H9 (cell line): Measurements from ENCODE around the gene RSL1D1. TPM values are rescaled to one million over a fixed set of nuclear protein-coding genes. Genes with fewer than 3 reads are reported as not detected.

ENCODE experiments used
- DNase-seq: peaks from one replicate; pipeline ENCODE4 v3.0.0-alpha.2; 2017
- H2AFZ ChIP-seq: one replicate; pipeline ENCODE4 v1.6.1; 2013; ENCODE audit warnings: mild to moderate bottlenecking, low read length, control low read depth, moderate library complexity
- H2AK5ac ChIP-seq: 2 replicates; pipeline ENCODE4 v1.6.1; 2013; ENCODE audit warnings: low read length, control low read depth, mixed read lengths; ENCODE audit not compliant: insufficient read length
- H2BK120ac ChIP-seq: one replicate; pipeline ENCODE4 v1.6.1; 2013; ENCODE audit warnings: low read depth, mild to moderate bottlenecking, low read length, control low read depth, inconsistent platforms; ENCODE audit not compliant: poor library complexity, severe bottlenecking
- H2BK12ac ChIP-seq: 2 replicates; pipeline ENCODE4 v1.6.1; 2013; ENCODE audit warnings: low read length, control low read depth, mixed read lengths, low read depth; ENCODE audit not compliant: insufficient read length
- H2BK15ac ChIP-seq: 2 replicates; pipeline ENCODE4 v1.6.1; 2013; ENCODE audit warnings: low read depth, low read length, control low read depth
- H2BK20ac ChIP-seq: one replicate; pipeline ENCODE4 v1.6.1; 2013; ENCODE audit warnings: low read depth, mild to moderate bottlenecking, low read length, control low read depth, inconsistent platforms; ENCODE audit not compliant: poor library complexity, severe bottlenecking
- H2BK5ac ChIP-seq: 2 replicates; pipeline ENCODE4 v1.6.1; 2013; ENCODE audit warnings: low read length, control low read depth, mixed read lengths; ENCODE audit not compliant: insufficient read length
- H3K14ac ChIP-seq: 2 replicates; pipeline ENCODE4 v1.6.1; 2013; ENCODE audit warnings: low read length, control low read depth; ENCODE audit not compliant: insufficient read depth
- H3K18ac ChIP-seq: 2 replicates; pipeline ENCODE4 v1.6.1; 2013; ENCODE audit warnings: low read depth, mild to moderate bottlenecking, mixed read lengths, low read length, control low read depth; ENCODE audit not compliant: insufficient read length
- H3K23ac ChIP-seq: 2 replicates; pipeline ENCODE4 v1.6.1; 2013; ENCODE audit warnings: low read length, control low read depth, mixed read lengths, low read depth; ENCODE audit not compliant: insufficient read length
- H3K23me2 ChIP-seq: 2 replicates; pipeline ENCODE4 v1.6.1; 2013; ENCODE audit warnings: low read depth, mild to moderate bottlenecking, mixed read lengths, low read length, control low read depth; ENCODE audit not compliant: insufficient read length, poor library complexity, severe bottlenecking
- H3K27ac ChIP-seq: 2 replicates; pipeline ENCODE4 v1.5.1; 2013; ENCODE audit warnings: low read length, control low read depth, mixed read lengths, low read depth; ENCODE audit not compliant: insufficient read length
- H3K27me3 ChIP-seq: 2 replicates; pipeline ENCODE4 v1.6.1; 2013; ENCODE audit warnings: low read length, control low read depth, inconsistent platforms; ENCODE audit not compliant: insufficient read depth
- H3K4ac ChIP-seq: 2 replicates; pipeline ENCODE4 v1.6.1; 2013; ENCODE audit warnings: low read depth, mild to moderate bottlenecking, control low read depth, inconsistent platforms, low read length, moderate library complexity
- H3K4me1 ChIP-seq: 2 replicates; pipeline ENCODE4 v1.6.1; 2013; ENCODE audit warnings: low read length, control low read depth, inconsistent platforms; ENCODE audit not compliant: insufficient read depth
- H3K4me2 ChIP-seq: 2 replicates; pipeline ENCODE4 v1.6.1; 2013; ENCODE audit warnings: low read length, control low read depth, mixed read lengths; ENCODE audit not compliant: insufficient read length, insufficient read depth
- H3K56ac ChIP-seq: 2 replicates; pipeline ENCODE4 v1.6.1; 2013; ENCODE audit warnings: low read depth, mild to moderate bottlenecking, mixed read lengths, low read length, control low read depth; ENCODE audit not compliant: insufficient read length
- H3K79me1 ChIP-seq: 2 replicates; pipeline ENCODE4 v1.6.1; 2013; ENCODE audit warnings: low read depth, mild to moderate bottlenecking, moderate library complexity, low read length, control low read depth, inconsistent platforms; ENCODE audit not compliant: insufficient read depth, poor library complexity, severe bottlenecking
- H3K79me2 ChIP-seq: 2 replicates; pipeline ENCODE4 v1.6.1; 2013; ENCODE audit warnings: low read length, control low read depth, inconsistent platforms; ENCODE audit not compliant: insufficient read depth
- H3K9ac ChIP-seq: 2 replicates; pipeline ENCODE4 v1.6.1; 2013; ENCODE audit warnings: low read length, control low read depth, mixed read lengths; ENCODE audit not compliant: insufficient read length; ENCODE audit errors: extremely low read depth
- H3K9me3 ChIP-seq: one replicate; pipeline ENCODE4 v1.6.1; 2013; ENCODE audit warnings: low read depth, low read length, inconsistent platforms; ENCODE audit not compliant: control insufficient read depth
- H3T11ph ChIP-seq: one replicate; pipeline ENCODE4 v1.6.1; 2013; ENCODE audit warnings: mild to moderate bottlenecking, low read length, control low read depth, inconsistent platforms
- H4K20me1 ChIP-seq: one replicate; pipeline ENCODE4 v1.6.1; 2013; ENCODE audit not compliant: control insufficient read depth, insufficient read length, insufficient read depth
- H4K5ac ChIP-seq: 2 replicates; pipeline ENCODE4 v1.6.1; 2013; ENCODE audit warnings: low read depth, mild to moderate bottlenecking, mixed read lengths, low read length, control low read depth; ENCODE audit not compliant: insufficient read length
- H4K8ac ChIP-seq: replicated peaks from 2 replicates; pipeline ENCODE4 v1.6.1; 2013; ENCODE audit warnings: low read length, control low read depth, mixed read lengths, low read depth; ENCODE audit not compliant: insufficient read length
- H4K91ac ChIP-seq: 2 replicates; pipeline ENCODE4 v1.6.1; 2013; ENCODE audit warnings: low read depth, mild to moderate bottlenecking, moderate library complexity, mixed read lengths, low read length, control low read depth; ENCODE audit not compliant: insufficient read length
- H3K27ac Mint-ChIP-seq, 3 experiments: 2 replicates in 2 of 3; 3 replicates in 1 of 3; pipeline ENCODE4 v1.8.0; 2020 to 2021; ENCODE audit warnings: mixed read lengths in 3 of 3, mild to moderate bottlenecking in 1 of 3, moderate library complexity in 1 of 3
- H3K27me3 Mint-ChIP-seq: 2 replicates; pipeline ENCODE4 v1.8.0; 2021; ENCODE audit warnings: low read depth, mild to moderate bottlenecking, moderate library complexity, mixed read lengths
- H3K36me3 Mint-ChIP-seq, 3 experiments: 2 replicates in 2 of 3; 3 replicates in 1 of 3; pipeline ENCODE4 v1.8.0; 2020 to 2021; ENCODE audit warnings: low read depth in 3 of 3, mixed read lengths in 3 of 3; ENCODE audit not compliant: insufficient read depth in 1 of 3
- H3K4me1 Mint-ChIP-seq, 2 experiments: 2 replicates each; pipeline ENCODE4 v1.8.0; 2020; ENCODE audit warnings: mixed read lengths in 2 of 2
- H3K4me3 Mint-ChIP-seq, 2 experiments: 2 replicates in 1 of 2; 3 replicates in 1 of 2; pipeline ENCODE4 v1.8.0; 2020 to 2021; ENCODE audit warnings: mild to moderate bottlenecking in 2 of 2, mixed read lengths in 2 of 2, moderate library complexity in 1 of 2
- H3K9me3 Mint-ChIP-seq, 2 experiments: 2 replicates in 1 of 2; 3 replicates in 1 of 2; pipeline ENCODE4 v1.8.0; 2020; ENCODE audit warnings: mild to moderate bottlenecking in 2 of 2, mixed read lengths in 2 of 2, moderate library complexity in 1 of 2
- WGBS: extraction: QIAGEN DNeasy Blood & Tissue Kit; methylation state at CpG from one replicate; pipeline ENCODE4 v1.1.7; 2013; ENCODE audit warnings: missing lambda C conversion rate, low lambda C conversion rate, mixed read lengths; ENCODE audit not compliant: insufficient read length; ENCODE audit errors: extremely low coverage; 5-methylcytosine and 5-hydroxymethylcytosine counted together
- total RNA-seq: library from RNA; stranded (reverse); gene quantifications from 2 replicates; pipeline ENCODE4 v1.2.1, GENCODE V29; 2021
- TF ChIP-seq, protein P1 (sequence below): fragments of 200-600 bp; sonication (generic); conservative IDR thresholded peaks from 3 replicates; pipeline ENCODE4 v1.8.0; 2021; ENCODE audit warnings: antibody characterized with exemption, mild to moderate bottlenecking

Gene RSL1D1
- total RNA-seq, 1 experiment from 2014 or later: 334 TPM

- H3K27ac Mint-ChIP-seq: peak overlapping the region in 1 of 3 experiments; percentile 52; a peak in 1 of 7 replicates
- Histone ChIP-seq H2AFZ (no peak overlapping the region), H3K27me3 (no peaks in the 10 kb centered on the region), H4K8ac (no peak overlapping the region), H4K91ac (no peak overlapping the region), H4K20me1 (no peaks in the 10 kb centered on the region), H4K5ac (no peak overlapping the region), H3K4me2 (no peak overlapping the region), H3K18ac (no peak overlapping the region), H3K4ac (no peak overlapping the region), H3K56ac (no peak overlapping the region), H2BK12ac (no peak overlapping the region), H2AK5ac (no peak overlapping the region), H3K9ac (no peak overlapping the region), H3K79me1 (no peaks in the 10 kb centered on the region), H3K14ac (no peak overlapping the region), H3K27ac (no peak overlapping the region), H2BK5ac (no peak overlapping the region), H2BK15ac (no peak overlapping the region), H3K23me2 (no peaks in the 10 kb centered on the region), H3K9me3 (no peaks in the 10 kb centered on the region), H2BK120ac (no peak overlapping the region), H3K79me2 (no peaks in the 10 kb centered on the region), H3T11ph (no peak overlapping the region), H3K4me1 (no peaks in the 10 kb centered on the region), H3K23ac (no peak overlapping the region), H2BK20ac (no peak overlapping the region)
- no CpG with 5 or more reads among the region's 6 CpGs for whole genome bisulfite sequencing
- no peaks in the 10 kb centered on the region for H3K9me3 Mint-ChIP-seq
- no peaks in the 10 kb centered on the region for H3K4me1 Mint-ChIP-seq
- H3K36me3 Mint-ChIP-seq: peaks cover 26 to 84% (median 63%) of the 10 kb centered on the region in 3 experiments; a peak in 6 of 7 replicates
- no peak for DNase-seq
- TF ChIP-seq, protein P1, sequence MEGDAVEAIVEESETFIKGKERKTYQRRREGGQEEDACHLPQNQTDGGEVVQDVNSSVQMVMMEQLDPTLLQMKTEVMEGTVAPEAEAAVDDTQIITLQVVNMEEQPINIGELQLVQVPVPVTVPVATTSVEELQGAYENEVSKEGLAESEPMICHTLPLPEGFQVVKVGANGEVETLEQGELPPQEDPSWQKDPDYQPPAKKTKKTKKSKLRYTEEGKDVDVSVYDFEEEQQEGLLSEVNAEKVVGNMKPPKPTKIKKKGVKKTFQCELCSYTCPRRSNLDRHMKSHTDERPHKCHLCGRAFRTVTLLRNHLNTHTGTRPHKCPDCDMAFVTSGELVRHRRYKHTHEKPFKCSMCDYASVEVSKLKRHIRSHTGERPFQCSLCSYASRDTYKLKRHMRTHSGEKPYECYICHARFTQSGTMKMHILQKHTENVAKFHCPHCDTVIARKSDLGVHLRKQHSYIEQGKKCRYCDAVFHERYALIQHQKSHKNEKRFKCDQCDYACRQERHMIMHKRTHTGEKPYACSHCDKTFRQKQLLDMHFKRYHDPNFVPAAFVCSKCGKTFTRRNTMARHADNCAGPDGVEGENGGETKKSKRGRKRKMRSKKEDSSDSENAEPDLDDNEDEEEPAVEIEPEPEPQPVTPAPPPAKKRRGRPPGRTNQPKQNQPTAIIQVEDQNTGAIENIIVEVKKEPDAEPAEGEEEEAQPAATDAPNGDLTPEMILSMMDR: no peak
- H3K27me3 Mint-ChIP-seq: no peaks in the 10 kb centered on the region
- H3K4me3 Mint-ChIP-seq: no peak overlapping the region
Measured at GRCh38 chr16:11886881-11887280, 35.5 kb upstream of the RSL1D1 start.
